Endothelial cell of umbilical vein (primary cell): Measurements from ENCODE around the gene SPRR2G. TPM values are rescaled to one million over a fixed set of nuclear protein-coding genes. Genes with fewer than 3 reads are reported as not detected.

Experiments
- Bru-seq: library from RNA; stranded (reverse); fragments of 400-500 nt; gene quantifications from one replicate; lab custom pipeline; 2021; lab: Mats Ljungman, UMichigan
- BruChase-seq, 2 experiments: library from RNA; stranded (reverse); fragments of 400-500 nt; gene quantifications; one replicate each; lab custom pipeline; 2021; lab: Mats Ljungman, UMichigan
- BruUV-seq: library from RNA; stranded (reverse); fragments of 400-500 nt; replicated peaks from 2 replicates; lab custom pipeline; 2021; lab: Mats Ljungman, UMichigan
- CTCF ChIA-PET: fragments of 300-600, 350-600 bp; sonication (Branson Sonifier 250); formaldehyde crosslinking; loops from one replicate; lab custom pipeline; 2021; ENCODE audit warnings: antibody characterized with exemption, inconsistent platforms; lab: Charles Lee
- POLR2A ChIA-PET: fragments of 300-600, 350-600 bp; sonication (Branson Sonifier 250); formaldehyde crosslinking; loops from one replicate; lab custom pipeline; 2021; ENCODE audit warnings: antibody characterized with exemption, inconsistent platforms; lab: Charles Lee
- DNase-seq: peaks from one replicate; pipeline ENCODE4 v3.0.0-alpha.2; 2011; ENCODE audit warnings: low read depth, low spot score
- FAIRE-seq: peaks from 2 replicates; lab custom pipeline; 2011; peaks lifted over from hg19 to GRCh38; lab: Jason Lieb, UNC
- H2AFZ ChIP-seq: 2 replicates; pipeline ENCODE4 v1.6.0; 2012; ENCODE audit warnings: low read depth, low read length, control low read depth, inconsistent platforms
- H3K27ac ChIP-seq: 2 replicates; pipeline ENCODE4 v1.5.1; 2011; ENCODE audit warnings: low read depth, mild to moderate bottlenecking, control low read depth, low read length, moderate library complexity; ENCODE audit not compliant: insufficient read depth
- H3K27me3 ChIP-seq, 2 experiments: 2 replicates each; pipeline versions ENCODE4 v1.6.0 to v1.6.1; 2011; ENCODE audit warnings: low read length in 2 of 2, mixed read lengths in 1 of 2; ENCODE audit not compliant: control insufficient read depth in 2 of 2, insufficient read depth in 2 of 2
- H3K36me3 ChIP-seq, 2 experiments: 2 replicates in 1 of 2; 3 replicates in 1 of 2; pipeline ENCODE4 v1.5.1; 2011; ENCODE audit warnings: low read length in 2 of 2, mild to moderate bottlenecking in 1 of 2, moderate library complexity in 1 of 2; ENCODE audit not compliant: control insufficient read depth in 2 of 2, insufficient read depth in 2 of 2; ENCODE audit errors: extremely low read depth in 1 of 2
- H3K4me1 ChIP-seq: 3 replicates; pipeline ENCODE4 v1.5.1; 2011; ENCODE audit warnings: mild to moderate bottlenecking, low read length; ENCODE audit not compliant: control insufficient read depth, insufficient read depth; ENCODE audit errors: extremely low read depth
- H3K4me2 ChIP-seq: 2 replicates; pipeline ENCODE4 v1.6.1; 2011; ENCODE audit warnings: low read length, control low read depth, mixed read lengths; ENCODE audit not compliant: insufficient read depth
- H3K4me3 ChIP-seq, 3 experiments: fragments of 200-600 bp in 1 of 3; sonication (generic), shearing (Covaris generic) in 1 of 3; replicated peaks in 1 of 3; 2 replicates each; pipeline ENCODE4 v1.5.1; 2011 to 2016; ENCODE audit warnings: control low read depth in 3 of 3, low read length in 3 of 3, mild to moderate bottlenecking in 2 of 3, inconsistent platforms in 1 of 3, low read depth in 1 of 3, moderate library complexity in 1 of 3; ENCODE audit not compliant: insufficient read depth in 1 of 3
- H3K79me2 ChIP-seq: 2 replicates; pipeline ENCODE4 v1.6.0; 2012; ENCODE audit warnings: low read length, inconsistent platforms; ENCODE audit not compliant: control insufficient read depth, insufficient read depth
- H3K9ac ChIP-seq: replicated peaks from 2 replicates; pipeline ENCODE3; 2011; ENCODE audit warnings: low read length, control low read depth; ENCODE audit not compliant: insufficient read depth; ENCODE audit errors: extremely low read depth
- H3K9me1 ChIP-seq: replicated peaks from 3 replicates; pipeline ENCODE4 v1.6.0; 2011; ENCODE audit warnings: mild to moderate bottlenecking, low read length; ENCODE audit not compliant: control insufficient read depth, insufficient read depth; ENCODE audit errors: extremely low read depth
- H3K9me3 ChIP-seq: replicated peaks from 2 replicates; pipeline ENCODE4 v1.5.1; 2012; ENCODE audit warnings: low read length, inconsistent platforms; ENCODE audit not compliant: control insufficient read depth, insufficient read depth
- H4K20me1 ChIP-seq: replicated peaks from 2 replicates; pipeline ENCODE3; 2011; ENCODE audit warnings: mild to moderate bottlenecking, low read length; ENCODE audit not compliant: control insufficient read depth, insufficient read depth; ENCODE audit errors: extremely low read depth
- EZH2 ChIP-seq: IDR thresholded peaks from 2 replicates; pipeline ENCODE4 v1.6.1; 2012; ENCODE audit warnings: borderline replicate concordance, low read depth, mild to moderate bottlenecking, moderate library complexity, low read length, inconsistent platforms; ENCODE audit not compliant: severe bottlenecking
- FOS ChIP-seq: IDR thresholded peaks from 2 replicates; pipeline ENCODE4 v1.6.1; 2011; ENCODE audit warnings: mild to moderate bottlenecking, low read length, moderate library complexity, borderline replicate concordance; ENCODE audit not compliant: insufficient read depth
- GATA2 ChIP-seq: IDR thresholded peaks from 2 replicates; pipeline ENCODE4 v1.7.0; 2011; ENCODE audit warnings: low read depth, mild to moderate bottlenecking, moderate library complexity, mixed read lengths, low read length; ENCODE audit not compliant: insufficient read length, insufficient read depth
- JUN ChIP-seq: IDR thresholded peaks from 2 replicates; pipeline ENCODE4 v1.6.1; 2011; ENCODE audit warnings: borderline replicate concordance, low read depth; ENCODE audit not compliant: insufficient read length, insufficient read depth
- POLR2A ChIP-seq: IDR thresholded peaks from 2 replicates; pipeline ENCODE4 v1.6.1; 2012; ENCODE audit warnings: low read depth, mild to moderate bottlenecking, control low read depth, low read length
- POLR2AphosphoS5 ChIP-seq: IDR thresholded peaks from 2 replicates; pipeline ENCODE4 v1.6.1; 2012; ENCODE audit warnings: low read depth, mild to moderate bottlenecking, control low read depth, low read length, moderate library complexity; ENCODE audit not compliant: insufficient read depth
- dilution Hi-C: fragments of 300-500 bp; cut with MboI; formaldehyde crosslinking; loops from one replicate; pipeline ENCODE4 v1.15.0; 2019; ENCODE audit warnings: low sequenced_read_pairs; ENCODE audit not compliant: extremely low pct_ligation_motif_present
- intact Hi-C: fragments of 100-400 bp; cut with micrococcal nuclease; formaldehyde crosslinking; loops from one replicate; pipeline ENCODE4 v1.10.0; 2022
- long read RNA-seq: library from polyadenylated mRNA; stranded (forward); transcript quantifications from one replicate; pipeline ENCODE4 v2.0.0, GENCODE V29; 2021
- polyA minus RNA-seq, 3 experiments: library from RNA; depleted of rRNA, polyadenylated mRNA; stranded (reverse); fragments of >200 nt; gene quantifications; 1 replicate in 1 of 3; 2 replicates in 2 of 3; pipeline ENCODE4 v1.2.3, GENCODE V29; 2011
- polyA plus RNA-seq, 4 experiments: library from polyadenylated mRNA; depleted of rRNA in 3 of 4; stranded (reverse) in 3 of 4; unstranded in 1 of 4; fragments of >200 nt; gene quantifications; 2 replicates each; pipeline versions ENCODE4 v1.2.1 to v1.2.3, GENCODE V29; 2011 to 2012; ENCODE audit warnings: missing spikeins in 1 of 4
- total RNA-seq: library from RNA; stranded (reverse); gene quantifications from 2 replicates; pipeline ENCODE4 v1.2.3, GENCODE V29; 2021

Gene SPRR2G
- total RNA-seq: not detected in 2 replicates
- polyA plus RNA-seq: not detected in 2 replicates
- polyA plus RNA-seq (2011; cell fraction: cytosol; rRNA removed): not detected in 2 replicates
- polyA plus RNA-seq (2011; cell fraction: nucleus; rRNA removed): not detected in 2 replicates
- polyA plus RNA-seq (2012): not detected in 2 replicates
- not detected in 2 replicates for polyA minus RNA-seq
- polyA minus RNA-seq (2011; cell fraction: cytosol; rRNA and poly(A)+ RNA removed): not detected
- polyA minus RNA-seq (2011; cell fraction: nucleus; rRNA and poly(A)+ RNA removed): not detected in 2 replicates
- Bru-seq, nascent RNA: not detected
- BruChase-seq, experiment 1, labeled RNA remaining after a 6-hour chase: not detected
- not detected for BruChase-seq, experiment 2, labeled RNA remaining after a 2-hour chase
- long read RNA-seq: 0 reads

DNA sequence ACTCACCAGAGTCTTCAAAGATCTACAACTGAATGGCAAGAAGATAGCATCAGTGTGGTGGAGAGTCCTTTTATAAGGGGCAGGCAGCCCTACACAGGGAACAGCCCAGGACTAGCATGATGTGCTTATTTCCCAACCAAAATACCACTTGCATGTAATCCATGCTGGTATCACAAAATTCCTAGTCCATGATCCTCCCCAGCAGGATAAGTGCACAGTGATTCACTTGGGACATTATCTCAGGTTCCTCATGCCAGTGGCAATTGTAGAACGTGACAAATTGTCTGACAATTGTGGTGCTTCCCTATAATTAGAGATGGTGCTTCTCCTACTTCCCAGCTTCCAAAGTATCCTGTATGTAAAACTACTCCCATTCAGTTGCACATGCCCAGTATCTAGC lies at the start of gene SPRR2G:
TSS of gene SPRR2G (minus strand) at position 45 of the 400 bp plus-strand sequence. CDS start 780 bp downstream, outside the sequence.
- no peak within 1 kb of the TSS for H3K4me3 ChIP-seq
- no peaks in the 10 kb centered on the region for H3K4me1 ChIP-seq
- peaks cover 0 to 3% of the 10 kb centered on the region in 2 experiments for H3K27me3 ChIP-seq
- DNase-seq (no peak), FAIRE-seq (no peak)
- no peak within 1 kb of the TSS for H3K27ac ChIP-seq
- ChIA-PET POLR2A (no interaction called here), CTCF (no interaction called here)
- H3K9ac ChIP-seq: no peak within 1 kb of the TSS
- H3K9me1 ChIP-seq: no peaks in the 10 kb centered on the region
- no peaks in the 10 kb centered on the region for H3K79me2 ChIP-seq
- intact Hi-C loops (no loop called here), dilution Hi-C loops (no loop called here)
- no peaks in the 10 kb centered on the region for H3K36me3 ChIP-seq
- no peak for TF ChIP-seq JUN
- TF ChIP-seq EZH2: no peak
- no peak for TF ChIP-seq POLR2AphosphoS5
- TF ChIP-seq GATA2: no peak
- no peak for TF ChIP-seq FOS
- no peaks in the 10 kb centered on the region for H3K9me3 ChIP-seq
- no peaks in the 10 kb centered on the region for H4K20me1 ChIP-seq
- H3K4me2 ChIP-seq: no peak within 1 kb of the TSS
- no TSS peak for BruUV-seq
- H2AFZ ChIP-seq: no peak within 1 kb of the TSS

DNA sequence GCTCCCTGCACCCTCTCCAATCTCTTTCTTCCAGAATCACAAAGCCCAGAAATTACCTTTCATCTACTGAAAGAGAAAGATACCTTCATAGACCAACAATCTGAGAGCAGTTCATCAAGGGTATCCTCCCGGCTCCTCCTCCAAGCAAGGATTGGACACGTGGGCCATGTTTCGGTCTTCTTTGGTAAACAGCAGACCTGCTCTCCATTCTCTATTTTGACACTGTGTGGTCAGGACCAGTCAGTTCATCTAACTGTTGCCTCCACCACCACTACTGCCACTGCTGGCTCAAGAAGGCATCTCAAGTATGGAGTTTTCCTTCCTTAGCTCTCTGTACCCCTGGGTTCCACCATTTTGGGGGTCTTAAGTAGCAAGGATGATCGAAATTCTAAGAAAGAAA lies 44.5 kb upstream of the SPRR2G start:
- intact Hi-C loops: no loop called here
- no peak overlapping the region for H3K4me3 ChIP-seq
- no peak for TF ChIP-seq FOS
- no peak for TF ChIP-seq POLR2A
- TF ChIP-seq EZH2: no peak
- no peak overlapping the region for H2AFZ ChIP-seq
- DNase-seq (no peak), FAIRE-seq (no peak)
- H3K27me3 ChIP-seq: no peaks in the 10 kb centered on the region
- H4K20me1 ChIP-seq: no peaks in the 10 kb centered on the region
- ChIA-PET CTCF (no interaction called here), POLR2A (no interaction called here)
- H3K9ac ChIP-seq: no peak overlapping the region
- no peaks in the 10 kb centered on the region for H3K36me3 ChIP-seq
- no peak overlapping the region for H3K27ac ChIP-seq
- no peaks in the 10 kb centered on the region for H3K9me1 ChIP-seq
- no peak overlapping the region for H3K4me2 ChIP-seq
- dilution Hi-C loops: no loop called here
- no peaks in the 10 kb centered on the region for H3K4me1 ChIP-seq
- no peaks in the 10 kb centered on the region for H3K9me3 ChIP-seq
- no peaks in the 10 kb centered on the region for H3K79me2 ChIP-seq
- BruUV-seq: no TSS peak
